ENCODE results near the gene PAFAH1B1. TPM values are rescaled to one million over a fixed set of nuclear protein-coding genes. Genes with fewer than 3 reads are reported as not detected.
A peak's percentile ranks its signal among the peaks of the same experiment; 100 is the strongest.
"Not testable (repeated sequence)": the region's sequence is repeated elsewhere in the genome, so short reads cannot be mapped to it uniquely, and the experiment has no call there.

Gene PAFAH1B1
- total RNA-seq (2014; rRNA removed; shearing (Covaris generic); ENCODE audit: low replicate concordance), result 70.1 and 89.2 TPM in 2 replicates

GRCh38 chr17:2592971-2593820 is at the start of gene PAFAH1B1:
PAFAH1B1 (plus strand) TSS chr17:2593654; CDS start chr17:2638289, 44,635 bp downstream.
- H2AFZ ChIP-seq (ENCODE audit: low read length), result peak within 1 kb of the TSS; percentile 99
- peaks cover 45% of the 10 kb centered on the region for H3K79me2 ChIP-seq (ENCODE audit: low read length)
- H3K4me2 ChIP-seq (ENCODE audit: low read depth, low read length, poor library complexity, severe bottlenecking), result peak within 1 kb of the TSS; percentile 88
- peak within 1 kb of the TSS; percentile 100 for H3K9ac ChIP-seq (ENCODE audit: low read length)
- peak; percentile 97 for DNase-seq
- no peaks in the 10 kb centered on the region for H3K27me3 ChIP-seq (ENCODE audit: low read length)
- H3K4me1 ChIP-seq (ENCODE audit: low read length), result peaks cover 26% of the 10 kb centered on the region
- H3K27ac ChIP-seq (ENCODE audit: low read length), result peak within 1 kb of the TSS; percentile 83
- H3K9me3 ChIP-seq (ENCODE audit: low read length), result no peaks in the 10 kb centered on the region
- H3K4me3 ChIP-seq (ENCODE audit: low read length), result peak within 1 kb of the TSS; percentile 92
- 0 out of 2 replicates have a peak, but pooled peaks cover 6% of the 10 kb centered on the region for H3K36me3 ChIP-seq (ENCODE audit: insufficient read depth, low read length)
- no peaks in the 10 kb centered on the region for H3K9me2 ChIP-seq (replicated peaks; ENCODE audit: insufficient read depth, low read length)
- peaks cover 29% of the 10 kb centered on the region for H4K20me1 ChIP-seq (ENCODE audit: insufficient read depth, low read depth, low read length)

- Histone ChIP-seq H2AFZ (ENCODE audit: low read length) (no peak overlapping the region), H3K9me3 (ENCODE audit: low read length) (no peaks in the 10 kb centered on the region), H3K27ac (ENCODE audit: low read length) (no peak overlapping the region), H3K79me2 (ENCODE audit: low read length) (no peaks in the 10 kb centered on the region), H3K9ac (ENCODE audit: low read length) (no peak overlapping the region), H3K36me3 (ENCODE audit: insufficient read depth, low read length) (no peaks in the 10 kb centered on the region), H3K4me1 (ENCODE audit: low read length) (peaks cover 18% of the 10 kb centered on the region), H3K4me2 (ENCODE audit: low read depth, low read length, poor library complexity, severe bottlenecking) (no peak overlapping the region), H4K20me1 (ENCODE audit: insufficient read depth, low read depth, low read length) (no peaks in the 10 kb centered on the region), H3K4me3 (ENCODE audit: low read length) (no peak overlapping the region), H3K27me3 (ENCODE audit: low read length) (no peaks in the 10 kb centered on the region), H3K9me2 (replicated peaks; ENCODE audit: insufficient read depth, low read length) (no peaks in the 10 kb centered on the region)
- DNase-seq, result no peak
Observed at GRCh38 chr17:2545393-2545792, 48.1 kb upstream of the PAFAH1B1 start.

- Histone ChIP-seq H2AFZ (ENCODE audit: low read length) (no peak overlapping the region), H3K27ac (ENCODE audit: low read length) (no peak overlapping the region), H3K79me2 (ENCODE audit: low read length) (no peaks in the 10 kb centered on the region), H3K9ac (ENCODE audit: low read length) (no peak overlapping the region), H3K9me3 (ENCODE audit: low read length) (no peaks in the 10 kb centered on the region), H3K4me1 (ENCODE audit: low read length) (peaks cover 15% of the 10 kb centered on the region), H3K27me3 (ENCODE audit: low read length) (no peaks in the 10 kb centered on the region), H4K20me1 (ENCODE audit: insufficient read depth, low read depth, low read length) (no peaks in the 10 kb centered on the region), H3K4me3 (ENCODE audit: low read length) (no peak overlapping the region), H3K36me3 (ENCODE audit: insufficient read depth, low read length) (no peaks in the 10 kb centered on the region), H3K9me2 (replicated peaks; ENCODE audit: insufficient read depth, low read length) (no peaks in the 10 kb centered on the region), H3K4me2 (ENCODE audit: low read depth, low read length, poor library complexity, severe bottlenecking) (no peak overlapping the region)
- DNase-seq, result no peak
Observed at GRCh38 chr17:2547176-2547575, 46.3 kb upstream of the PAFAH1B1 start.

- H3K9me3 ChIP-seq (ENCODE audit: low read length); DNase-seq; H3K79me2 ChIP-seq (ENCODE audit: low read length); H3K4me3 ChIP-seq (ENCODE audit: low read length); H4K20me1 ChIP-seq (ENCODE audit: insufficient read depth, low read depth, low read length); H3K9me2 ChIP-seq (replicated peaks; ENCODE audit: insufficient read depth, low read length); H3K9ac ChIP-seq (ENCODE audit: low read length); H3K36me3 ChIP-seq (ENCODE audit: insufficient read depth, low read length); H3K27ac ChIP-seq (ENCODE audit: low read length); H3K27me3 ChIP-seq (ENCODE audit: low read length); H3K4me1 ChIP-seq (ENCODE audit: low read length); H3K4me2 ChIP-seq (ENCODE audit: low read depth, low read length, poor library complexity, severe bottlenecking); H2AFZ ChIP-seq (ENCODE audit: low read length): not testable (repeated sequence)
Observed at GRCh38 chr17:2548026-2548425, 45.4 kb upstream of the PAFAH1B1 start.

- Histone ChIP-seq H3K79me2 (ENCODE audit: low read length) (no peaks in the 10 kb centered on the region), H3K36me3 (ENCODE audit: insufficient read depth, low read length) (no peaks in the 10 kb centered on the region), H3K9ac (ENCODE audit: low read length) (no peak overlapping the region), H3K27me3 (ENCODE audit: low read length) (no peaks in the 10 kb centered on the region), H3K4me3 (ENCODE audit: low read length) (no peak overlapping the region), H2AFZ (ENCODE audit: low read length) (no peak overlapping the region), H3K4me1 (ENCODE audit: low read length) (no peaks in the 10 kb centered on the region), H3K9me3 (ENCODE audit: low read length) (no peaks in the 10 kb centered on the region), H3K9me2 (replicated peaks; ENCODE audit: insufficient read depth, low read length) (no peaks in the 10 kb centered on the region), H4K20me1 (ENCODE audit: insufficient read depth, low read depth, low read length) (no peaks in the 10 kb centered on the region), H3K27ac (ENCODE audit: low read length) (no peak overlapping the region), H3K4me2 (ENCODE audit: low read depth, low read length, poor library complexity, severe bottlenecking) (no peak overlapping the region)
- DNase-seq, result no peak
Observed at GRCh38 chr17:2549392-2550211, 43.9 kb upstream of the PAFAH1B1 start.

GRCh38 chr17:2551493-2551892 is 42.0 kb upstream of the PAFAH1B1 start:
- no peaks in the 10 kb centered on the region for H3K9me2 ChIP-seq (replicated peaks; ENCODE audit: insufficient read depth, low read length)
- H3K27me3 ChIP-seq (ENCODE audit: low read length), result no peaks in the 10 kb centered on the region
- no peaks in the 10 kb centered on the region for H4K20me1 ChIP-seq (ENCODE audit: insufficient read depth, low read depth, low read length)
- H3K79me2 ChIP-seq (ENCODE audit: low read length), result no peaks in the 10 kb centered on the region
- H3K4me3 ChIP-seq (ENCODE audit: low read length), result no peak overlapping the region
- no peaks in the 10 kb centered on the region for H3K36me3 ChIP-seq (ENCODE audit: insufficient read depth, low read length)
- H3K4me2 ChIP-seq (ENCODE audit: low read depth, low read length, poor library complexity, severe bottlenecking), result no peak overlapping the region
- no peak overlapping the region for H3K9ac ChIP-seq (ENCODE audit: low read length)
- H3K4me1 ChIP-seq (ENCODE audit: low read length), result no peaks in the 10 kb centered on the region
- H3K27ac ChIP-seq (ENCODE audit: low read length), result no peak overlapping the region
- H2AFZ ChIP-seq (ENCODE audit: low read length), result no peak overlapping the region
- DNase-seq, result no peak
- no peaks in the 10 kb centered on the region for H3K9me3 ChIP-seq (ENCODE audit: low read length)

- Histone ChIP-seq H3K27ac (ENCODE audit: low read length) (no peak overlapping the region), H3K9me2 (replicated peaks; ENCODE audit: insufficient read depth, low read length) (no peaks in the 10 kb centered on the region), H3K4me2 (ENCODE audit: low read depth, low read length, poor library complexity, severe bottlenecking) (no peak overlapping the region), H2AFZ (ENCODE audit: low read length) (no peak overlapping the region), H3K27me3 (ENCODE audit: low read length) (no peaks in the 10 kb centered on the region), H3K4me1 (ENCODE audit: low read length) (no peaks in the 10 kb centered on the region), H3K79me2 (ENCODE audit: low read length) (no peaks in the 10 kb centered on the region), H3K36me3 (ENCODE audit: insufficient read depth, low read length) (no peaks in the 10 kb centered on the region), H4K20me1 (ENCODE audit: insufficient read depth, low read depth, low read length) (no peaks in the 10 kb centered on the region), H3K4me3 (ENCODE audit: low read length) (no peak overlapping the region), H3K9me3 (ENCODE audit: low read length) (no peaks in the 10 kb centered on the region), H3K9ac (ENCODE audit: low read length) (no peak overlapping the region)
- DNase-seq, result no peak
Observed at GRCh38 chr17:2551928-2552327, 41.5 kb upstream of the PAFAH1B1 start.

- H3K4me2 ChIP-seq (ENCODE audit: low read depth, low read length, poor library complexity, severe bottlenecking), result no peak overlapping the region
- no peak overlapping the region for H3K9ac ChIP-seq (ENCODE audit: low read length)
- H3K27me3 ChIP-seq (ENCODE audit: low read length), result no peaks in the 10 kb centered on the region
- no peak overlapping the region for H3K4me3 ChIP-seq (ENCODE audit: low read length)
- H3K9me2 ChIP-seq (replicated peaks; ENCODE audit: insufficient read depth, low read length), result no peaks in the 10 kb centered on the region
- H3K27ac ChIP-seq (ENCODE audit: low read length), result no peak overlapping the region
- DNase-seq, result no peak
- no peaks in the 10 kb centered on the region for H3K36me3 ChIP-seq (ENCODE audit: insufficient read depth, low read length)
- H3K4me1 ChIP-seq (ENCODE audit: low read length), result no peaks in the 10 kb centered on the region
- H4K20me1 ChIP-seq (ENCODE audit: insufficient read depth, low read depth, low read length), result no peaks in the 10 kb centered on the region
- H2AFZ ChIP-seq (ENCODE audit: low read length), result no peak overlapping the region
- H3K79me2 ChIP-seq (ENCODE audit: low read length), result no peaks in the 10 kb centered on the region
- no peaks in the 10 kb centered on the region for H3K9me3 ChIP-seq (ENCODE audit: low read length)
Observed at GRCh38 chr17:2560658-2561057, 32.8 kb upstream of the PAFAH1B1 start.

Measured in Karpas-422 (cell line).